Bronchial epithelial cell (primary cell): Measurements from ENCODE around the gene WIPF1. TPM values are rescaled to one million over a fixed set of nuclear protein-coding genes. Genes with fewer than 3 reads are reported as not detected.
A peak's percentile ranks its signal among the peaks of the same experiment; 100 is the strongest.
"Not testable (repeated sequence)": the region's sequence is repeated elsewhere in the genome, so short reads cannot be mapped to it uniquely, and the experiment has no call there.

Experiments
- DNase-seq: peaks from one replicate; pipeline ENCODE4 v3.0.0-alpha.2; 2010; ENCODE audit warnings: low read depth
- FAIRE-seq: peaks from 2 replicates; lab custom pipeline; 2011; peaks lifted over from hg19 to GRCh38; lab: Jason Lieb, UNC
- H3K27me3 ChIP-seq: 2 replicates; pipeline ENCODE4 v1.5.1; 2011; ENCODE audit warnings: low read length; ENCODE audit not compliant: control insufficient read depth, insufficient read depth
- H3K36me3 ChIP-seq: 2 replicates; pipeline ENCODE4 v1.5.1; 2011; ENCODE audit warnings: low read length; ENCODE audit not compliant: control insufficient read depth, insufficient read depth
- H3K4me3 ChIP-seq: 2 replicates; pipeline ENCODE4 v1.5.1; 2011; ENCODE audit warnings: mild to moderate bottlenecking, low read depth, low read length, control low read depth
- CTCF ChIP-seq: IDR thresholded peaks from 2 replicates; pipeline ENCODE4 v1.5.1; 2011; ENCODE audit warnings: mild to moderate bottlenecking, moderate library complexity, low read length, control low read depth, inconsistent platforms; ENCODE audit not compliant: insufficient read depth, severe bottlenecking
- total RNA-seq: library from RNA; depleted of rRNA; stranded (reverse); fragments of >200 nt; gene quantifications from 2 replicates; pipeline ENCODE4 v1.2.1, GENCODE V29; 2014

Gene WIPF1
- total RNA-seq, 1 donor from 2014 or later = 0.26 TPM

GRCh38 chr2:174552880-174553279 lies 44.7 kb downstream of the WIPF1 start:
- no peaks in the 10 kb centered on the region for H3K36me3 ChIP-seq
- no peak for TF ChIP-seq CTCF
- FAIRE-seq (no peak), DNase-seq (no peak)
- no peaks in the 10 kb centered on the region for H3K27me3 ChIP-seq
- H3K4me3 ChIP-seq = no peak overlapping the region

GRCh38 chr2:174551697-174552096 lies 45.9 kb downstream of the WIPF1 start:
- FAIRE-seq = no peak
- no peaks in the 10 kb centered on the region for H3K36me3 ChIP-seq

GRCh38 chr2:174548646-174549045 lies 49.0 kb downstream of the WIPF1 start:
- not testable (repeated sequence) for H3K27me3 ChIP-seq, H3K36me3 ChIP-seq, FAIRE-seq, H3K4me3 ChIP-seq, DNase-seq

More at GRCh38 chr2:174551697-174552096, 45.9 kb downstream of the WIPF1 start:
- no peak for TF ChIP-seq CTCF
- Histone ChIP-seq H3K27me3 (no peaks in the 10 kb centered on the region), H3K4me3 (no peak overlapping the region)
- no peak for DNase-seq

- not testable (repeated sequence) for FAIRE-seq, H3K27me3 ChIP-seq
Measured at GRCh38 chr2:174548021-174548420, 49.6 kb downstream of the WIPF1 start.

GRCh38 chr2:174546519-174547506 lies 50.8 kb downstream of the WIPF1 start:
- H3K27me3 ChIP-seq = no peaks in the 10 kb centered on the region
- FAIRE-seq (no peak), DNase-seq (peak; percentile 44)
- peak; percentile 73 for TF ChIP-seq CTCF
- H3K36me3 ChIP-seq = no peaks in the 10 kb centered on the region
- H3K4me3 ChIP-seq = no peak overlapping the region

More at GRCh38 chr2:174548021-174548420, 49.6 kb downstream of the WIPF1 start:
- not testable (repeated sequence) for H3K4me3 ChIP-seq, DNase-seq, H3K36me3 ChIP-seq

- no peaks in the 10 kb centered on the region for H3K27me3 ChIP-seq
- DNase-seq (no peak), FAIRE-seq (no peak)
- H3K36me3 ChIP-seq = no peaks in the 10 kb centered on the region
- no peak for TF ChIP-seq CTCF
- H3K4me3 ChIP-seq = no peak overlapping the region
Measured at GRCh38 chr2:174545240-174545639, 52.4 kb downstream of the WIPF1 start.
